DOHH2 (cell line): ENCODE results near the gene TNFAIP3.

ENCODE experiments used
- EZH2phosphoT487 ChIP-seq: fragments of 200-600 bp; sonication (generic); IDR thresholded peaks from 2 replicates; pipeline ENCODE4 v1.6.1; 2017; ENCODE audit warnings: borderline replicate concordance, mild to moderate bottlenecking, antibody characterized with exemption, low read length, moderate library complexity, mixed read lengths
- TF ChIP-seq, protein P1 (sequence below): fragments of 200-600 bp; sonication (generic); IDR thresholded peaks from one replicate; pipeline ENCODE4 v1.5.1; 2014; ENCODE audit warnings: antibody characterized with exemption, mild to moderate bottlenecking, low read depth, low read length; ENCODE audit not compliant: poor library complexity, severe bottlenecking

DNA sequence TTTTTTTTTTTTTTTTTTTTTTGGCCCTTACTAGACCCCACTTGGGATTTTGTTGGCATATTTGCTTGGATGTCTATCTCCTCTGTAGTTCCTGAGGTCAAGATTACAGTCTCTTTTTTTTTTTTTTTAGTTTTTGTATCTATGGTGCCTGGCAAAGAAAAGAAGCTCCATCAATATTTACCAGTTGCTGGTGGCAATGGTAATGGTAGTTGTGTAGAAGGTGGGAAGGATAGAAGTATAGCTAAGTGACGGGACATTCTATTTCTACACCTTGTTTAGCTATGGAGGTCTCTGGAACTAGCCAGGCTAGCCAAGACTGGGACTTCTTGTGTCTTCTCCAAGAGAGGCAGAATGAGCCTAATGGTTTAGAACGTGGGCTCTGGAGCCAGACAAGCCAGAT lies 42.2 kb upstream of the TNFAIP3 start:
- TF ChIP-seq, protein P1, sequence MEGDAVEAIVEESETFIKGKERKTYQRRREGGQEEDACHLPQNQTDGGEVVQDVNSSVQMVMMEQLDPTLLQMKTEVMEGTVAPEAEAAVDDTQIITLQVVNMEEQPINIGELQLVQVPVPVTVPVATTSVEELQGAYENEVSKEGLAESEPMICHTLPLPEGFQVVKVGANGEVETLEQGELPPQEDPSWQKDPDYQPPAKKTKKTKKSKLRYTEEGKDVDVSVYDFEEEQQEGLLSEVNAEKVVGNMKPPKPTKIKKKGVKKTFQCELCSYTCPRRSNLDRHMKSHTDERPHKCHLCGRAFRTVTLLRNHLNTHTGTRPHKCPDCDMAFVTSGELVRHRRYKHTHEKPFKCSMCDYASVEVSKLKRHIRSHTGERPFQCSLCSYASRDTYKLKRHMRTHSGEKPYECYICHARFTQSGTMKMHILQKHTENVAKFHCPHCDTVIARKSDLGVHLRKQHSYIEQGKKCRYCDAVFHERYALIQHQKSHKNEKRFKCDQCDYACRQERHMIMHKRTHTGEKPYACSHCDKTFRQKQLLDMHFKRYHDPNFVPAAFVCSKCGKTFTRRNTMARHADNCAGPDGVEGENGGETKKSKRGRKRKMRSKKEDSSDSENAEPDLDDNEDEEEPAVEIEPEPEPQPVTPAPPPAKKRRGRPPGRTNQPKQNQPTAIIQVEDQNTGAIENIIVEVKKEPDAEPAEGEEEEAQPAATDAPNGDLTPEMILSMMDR = no peak
- no peak for TF ChIP-seq EZH2phosphoT487
